ENCODE data around the gene LIN37. TPM values are rescaled to one million over a fixed set of nuclear protein-coding genes. Genes with fewer than 3 reads are reported as not detected.

The LIN37 gene
- total and polyA plus RNA-seq, 7 donors = 3.1 to 26.8 (median 14.5) TPM

Other genes starting within 250 kb of the LIN37 start
- under 1 TPM in 3 of 4 donors, not detected in 1; 0.44 to 0.63 (median 0.45) TPM for gene DMKN, start 234.9 kb upstream of the LIN37 start, total RNA-seq
- under 1 TPM; 0.21 to 0.77 (median 0.73) TPM for gene DMKN, start 234.9 kb upstream of the LIN37 start, polyA plus RNA-seq
- gene SBSN, start 220.3 kb upstream of the LIN37 start, total RNA-seq = not detected
- gene SBSN, start 220.3 kb upstream of the LIN37 start, polyA plus RNA-seq = under 1 TPM in 1 of 3 donors, not detected in 2; 0.09 TPM
- not detected for gene GAPDHS, start 215.1 kb upstream of the LIN37 start, total RNA-seq
- not detected for gene GAPDHS, start 215.1 kb upstream of the LIN37 start, polyA plus RNA-seq
- 100 to 1,000 TPM in 1 of 4 donors, 10 to 100 TPM in 3; 77.1 to 103 (median 85.5) TPM for gene TMEM147, start 202.9 kb upstream of the LIN37 start, total RNA-seq
- gene TMEM147, start 202.9 kb upstream of the LIN37 start, polyA plus RNA-seq = 100 to 1,000 TPM; 143 to 245 (median 202) TPM
- not detected for gene ATP4A, start 184.9 kb upstream of the LIN37 start, total RNA-seq
- not detected for gene ATP4A, start 184.9 kb upstream of the LIN37 start, polyA plus RNA-seq
- not detected for gene PMIS2, start 162.4 kb upstream of the LIN37 start, total RNA-seq
- not detected for gene PMIS2, start 162.4 kb upstream of the LIN37 start, polyA plus RNA-seq
- 1 to 10 TPM; 2.5 to 6.1 (median 4.8) TPM for gene HAUS5, start 135.8 kb upstream of the LIN37 start, total RNA-seq
- 1 to 10 TPM; 3.3 to 3.9 (median 3.6) TPM for gene HAUS5, start 135.8 kb upstream of the LIN37 start, polyA plus RNA-seq
- gene RBM42, start 119.5 kb upstream of the LIN37 start, total RNA-seq = 10 to 100 TPM; 50.1 to 68.1 (median 59.1) TPM
- gene RBM42, start 119.5 kb upstream of the LIN37 start, polyA plus RNA-seq = 10 to 100 TPM; 53.2 to 69.1 (median 61.1) TPM
- gene ETV2, start 106.8 kb upstream of the LIN37 start, total RNA-seq = not detected
- gene ETV2, start 106.8 kb upstream of the LIN37 start, polyA plus RNA-seq = under 1 TPM; 0.19 to 0.23 (median 0.20) TPM
- gene COX6B1, start 100.3 kb upstream of the LIN37 start, total RNA-seq = 100 to 1,000 TPM; 631 to 878 (median 757) TPM
- 1,000 to 10,000 TPM in 2 of 3 donors, 100 to 1,000 TPM in 1; 912 to 1,724 (median 1,459) TPM for gene COX6B1, start 100.3 kb upstream of the LIN37 start, polyA plus RNA-seq
- not detected for gene UPK1A, start 82.1 kb upstream of the LIN37 start, total RNA-seq
- gene UPK1A, start 82.1 kb upstream of the LIN37 start, polyA plus RNA-seq = under 1 TPM; 0.17 to 0.31 (median 0.24) TPM
- gene ZBTB32, start 44.0 kb upstream of the LIN37 start, total RNA-seq = not detected
- gene ZBTB32, start 44.0 kb upstream of the LIN37 start, polyA plus RNA-seq = under 1 TPM in 2 of 3 donors, not detected in 1; 0.08 to 0.10 TPM
- 10 to 100 TPM; 18.0 to 29.0 (median 23.4) TPM for gene KMT2B, start 30.6 kb upstream of the LIN37 start, total RNA-seq
- gene KMT2B, start 30.6 kb upstream of the LIN37 start, polyA plus RNA-seq = 10 to 100 TPM; 13.4 to 20.0 (median 19.2) TPM
- 10 to 100 TPM in 1 of 4 donors, 1 to 10 TPM in 3; 2.0 to 12.4 (median 2.4) TPM for gene IGFLR1, start 6.1 kb upstream of the LIN37 start, total RNA-seq
- gene IGFLR1, start 6.1 kb upstream of the LIN37 start, polyA plus RNA-seq = 10 to 100 TPM in 1 of 3 donors, 1 to 10 TPM in 2; 5.8 to 11.9 (median 9.9) TPM
- 10 to 100 TPM; 13.3 to 28.7 (median 19.6) TPM for gene U2AF1L4, start 3.2 kb upstream of the LIN37 start, total RNA-seq
- gene U2AF1L4, start 3.2 kb upstream of the LIN37 start, polyA plus RNA-seq = 10 to 100 TPM; 12.3 to 26.6 (median 13.6) TPM
- 10 to 100 TPM; 34.7 to 41.0 (median 36.7) TPM for gene PSENEN, start 2.9 kb upstream of the LIN37 start, total RNA-seq
- 100 to 1,000 TPM in 1 of 3 donors, 10 to 100 TPM in 2; 61.6 to 116 (median 67.7) TPM for gene PSENEN, start 2.9 kb upstream of the LIN37 start, polyA plus RNA-seq
- 1,000 to 10,000 TPM in 1 of 4 donors, 100 to 1,000 TPM in 3; 656 to 1,308 (median 674) TPM for gene HSPB6, start 8.5 kb downstream of the LIN37 start, total RNA-seq
- gene HSPB6, start 8.5 kb downstream of the LIN37 start, polyA plus RNA-seq = 100 to 1,000 TPM; 303 to 719 (median 476) TPM
- gene PROSER3, start 9.6 kb downstream of the LIN37 start, total RNA-seq = 10 to 100 TPM in 1 of 4 donors, 1 to 10 TPM in 3; 4.2 to 16.2 (median 9.0) TPM
- 10 to 100 TPM in 1 of 3 donors, 1 to 10 TPM in 2; 4.6 to 14.2 (median 5.3) TPM for gene PROSER3, start 9.6 kb downstream of the LIN37 start, polyA plus RNA-seq
- gene ARHGAP33, start 27.0 kb downstream of the LIN37 start, total RNA-seq = 1 to 10 TPM in 3 of 4 donors, under 1 TPM in 1; 0.68 to 4.0 (median 2.2) TPM
- gene ARHGAP33, start 27.0 kb downstream of the LIN37 start, polyA plus RNA-seq = 1 to 10 TPM in 2 of 3 donors, under 1 TPM in 1; 0.96 to 1.4 (median 1.3) TPM
- gene PRODH2, start 64.3 kb downstream of the LIN37 start, total RNA-seq = not detected
- gene PRODH2, start 64.3 kb downstream of the LIN37 start, polyA plus RNA-seq = not detected
- not detected for gene NPHS1, start 103.9 kb downstream of the LIN37 start, total RNA-seq
- not detected for gene NPHS1, start 103.9 kb downstream of the LIN37 start, polyA plus RNA-seq
- gene KIRREL2, start 108.3 kb downstream of the LIN37 start, total RNA-seq = not detected
- gene KIRREL2, start 108.3 kb downstream of the LIN37 start, polyA plus RNA-seq = not detected
- 1 to 10 TPM in 1 of 4 donors, under 1 TPM in 3; 0.48 to 4.1 (median 0.78) TPM for gene APLP1, start 120.0 kb downstream of the LIN37 start, total RNA-seq
- gene APLP1, start 120.0 kb downstream of the LIN37 start, polyA plus RNA-seq = 1 to 10 TPM in 1 of 3 donors, under 1 TPM in 2; 0.48 to 2.2 (median 1.00) TPM
- 1 to 10 TPM in 3 of 4 donors, under 1 TPM in 1; 0.90 to 2.2 (median 1.5) TPM for gene NFKBID, start 152.0 kb downstream of the LIN37 start, total RNA-seq
- 1 to 10 TPM in 2 of 3 donors, under 1 TPM in 1; 0.75 to 1.6 (median 1.2) TPM for gene NFKBID, start 152.0 kb downstream of the LIN37 start, polyA plus RNA-seq
- gene HCST, start 154.0 kb downstream of the LIN37 start, total RNA-seq = 1 to 10 TPM; 1.7 to 4.7 (median 3.1) TPM
- 1 to 10 TPM; 1.1 to 4.2 (median 3.5) TPM for gene HCST, start 154.0 kb downstream of the LIN37 start, polyA plus RNA-seq
- 10 to 100 TPM in 3 of 4 donors, 1 to 10 TPM in 1; 9.4 to 22.1 (median 14.2) TPM for gene TYROBP, start 159.7 kb downstream of the LIN37 start, total RNA-seq
- gene TYROBP, start 159.7 kb downstream of the LIN37 start, polyA plus RNA-seq = 10 to 100 TPM in 2 of 3 donors, 1 to 10 TPM in 1; 7.8 to 19.1 (median 10.6) TPM
- 10 to 100 TPM in 2 of 4 donors, 1 to 10 TPM in 2; 7.2 to 11.2 (median 10.0) TPM for gene LRFN3, start 187.8 kb downstream of the LIN37 start, total RNA-seq
- gene LRFN3, start 187.8 kb downstream of the LIN37 start, polyA plus RNA-seq = 10 to 100 TPM in 2 of 3 donors, 1 to 10 TPM in 1; 8.6 to 25.6 (median 11.3) TPM
- 10 to 100 TPM in 2 of 4 donors, 1 to 10 TPM in 2; 7.2 to 17.3 (median 12.2) TPM for gene SDHAF1, start 246.6 kb downstream of the LIN37 start, total RNA-seq
- 10 to 100 TPM; 12.7 to 33.3 (median 19.7) TPM for gene SDHAF1, start 246.6 kb downstream of the LIN37 start, polyA plus RNA-seq

All from psoas muscle (tissue), 7 donors.